ENCODE results near the gene PCLO. TPM values are rescaled to one million over a fixed set of nuclear protein-coding genes. Genes with fewer than 3 reads are reported as not detected.

PCLO gene
- total RNA-seq, 1 donor from 2014 or later, result 6.7 TPM

GRCh38 chr7:82965088-82966036 lies 197.3 kb downstream of the PCLO start:
- Mint-ChIP-seq H3K4me1 (ENCODE audit: unreplicated experiment) (no peaks in the 10 kb centered on the region), H3K27me3 (no peaks in the 10 kb centered on the region), H3K36me3 (no peaks in the 10 kb centered on the region), H3K27ac (no peak overlapping the region), H3K4me3 (no peak overlapping the region), H3K9me3 (peaks cover 7% of the 10 kb centered on the region)
- TF ChIP-seq CTCF (conservative IDR thresholded peaks at IDR 0.05), result no peak
- no peak for DNase-seq (ENCODE audit: extremely low spot score, unreplicated experiment)

- H3K36me3 Mint-ChIP-seq, result no peaks in the 10 kb centered on the region
- H3K27me3 Mint-ChIP-seq, result no peaks in the 10 kb centered on the region
- H3K27ac Mint-ChIP-seq, result no peak overlapping the region
- H3K4me3 Mint-ChIP-seq, result no peak overlapping the region
- TF ChIP-seq CTCF (conservative IDR thresholded peaks at IDR 0.05), result no peak
- no peak for DNase-seq (ENCODE audit: extremely low spot score, unreplicated experiment)
- H3K4me1 Mint-ChIP-seq (ENCODE audit: unreplicated experiment), result no peaks in the 10 kb centered on the region
- H3K9me3 Mint-ChIP-seq, result peaks cover 7% of the 10 kb centered on the region
Measured at GRCh38 chr7:82964150-82964882, 198.4 kb downstream of the PCLO start.

GRCh38 chr7:82961240-82961639 lies 201.4 kb downstream of the PCLO start:
- Mint-ChIP-seq H3K36me3 (no peaks in the 10 kb centered on the region), H3K4me1 (ENCODE audit: unreplicated experiment) (no peaks in the 10 kb centered on the region), H3K9me3 (peaks cover 6% of the 10 kb centered on the region), H3K4me3 (no peak overlapping the region), H3K27me3 (no peaks in the 10 kb centered on the region), H3K27ac (no peak overlapping the region)
- TF ChIP-seq CTCF (conservative IDR thresholded peaks at IDR 0.05), result no peak
- no peak for DNase-seq (ENCODE audit: extremely low spot score, unreplicated experiment)

- Mint-ChIP-seq H3K27ac (no peak overlapping the region), H3K27me3 (no peaks in the 10 kb centered on the region), H3K9me3 (no peaks in the 10 kb centered on the region), H3K4me3 (no peak overlapping the region), H3K4me1 (ENCODE audit: unreplicated experiment) (no peaks in the 10 kb centered on the region), H3K36me3 (no peaks in the 10 kb centered on the region)
- TF ChIP-seq CTCF (conservative IDR thresholded peaks at IDR 0.05), result no peak
- DNase-seq (ENCODE audit: extremely low spot score, unreplicated experiment), result no peak
Measured at GRCh38 chr7:82959528-82959927, 203.2 kb downstream of the PCLO start.

GRCh38 chr7:82957521-82957920 lies 205.2 kb downstream of the PCLO start:
- Mint-ChIP-seq H3K36me3 (no peaks in the 10 kb centered on the region), H3K4me1 (ENCODE audit: unreplicated experiment) (no peaks in the 10 kb centered on the region), H3K27ac (no peak overlapping the region), H3K27me3 (no peaks in the 10 kb centered on the region), H3K9me3 (no peaks in the 10 kb centered on the region), H3K4me3 (no peak overlapping the region)
- DNase-seq (ENCODE audit: extremely low spot score, unreplicated experiment), result no peak
- no peak for TF ChIP-seq CTCF (conservative IDR thresholded peaks at IDR 0.05)

All from type B pancreatic cell (in vitro differentiated cells).